SU-DHL-6 (cell line): ENCODE measurements around the gene AAR2.

Experiments used
- H2AFZ ChIP-seq: fragments of 200-600 bp; sonication (generic); 2 replicates; pipeline ENCODE4 v1.6.1; 2014; ENCODE audit warnings: low read depth, mild to moderate bottlenecking, moderate library complexity, mixed read lengths, antibody characterized with exemption, low read length; ENCODE audit not compliant: severe bottlenecking
- H3F3A ChIP-seq: fragments of 200-600 bp; shearing (Covaris generic); 2 replicates; pipeline ENCODE4 v1.6.0; 2016; ENCODE audit warnings: antibody characterized with exemption, mild to moderate bottlenecking; ENCODE audit not compliant: insufficient read depth
- H3K27ac ChIP-seq: fragments of 200-600 bp; sonication (generic); 2 replicates; pipeline ENCODE4 v1.5.1; 2016; ENCODE audit warnings: low read depth, mild to moderate bottlenecking, low read length, moderate library complexity, mixed read lengths
- H3K27me3 ChIP-seq: fragments of 200-600 bp; sonication (generic), shearing (Covaris generic); 2 replicates; pipeline ENCODE4 v1.6.0; 2014; ENCODE audit warnings: mild to moderate bottlenecking, low read length
- H3K36me3 ChIP-seq: fragments of 200-600 bp; sonication (generic); 2 replicates; pipeline ENCODE4 v1.6.1; 2014; ENCODE audit warnings: mild to moderate bottlenecking, low read length, mixed read lengths
- H3K4me2 ChIP-seq: fragments of 300-600, 200-600 bp; shearing (Covaris generic), sonication (generic); 2 replicates; pipeline ENCODE4 v1.6.0; 2014; ENCODE audit warnings: low read length, low read depth, mild to moderate bottlenecking; ENCODE audit not compliant: poor library complexity, severe bottlenecking
- H3K4me3 ChIP-seq: fragments of 200-600 bp; sonication (generic); 2 replicates; pipeline ENCODE4 v1.5.1; 2014; ENCODE audit warnings: antibody characterized with exemption, low read length, mild to moderate bottlenecking, mixed read lengths; ENCODE audit not compliant: insufficient read depth, poor library complexity, severe bottlenecking
- H3K79me2 ChIP-seq: fragments of 200-600 bp; sonication (generic); 2 replicates; pipeline ENCODE4 v1.6.1; 2014; ENCODE audit warnings: mild to moderate bottlenecking, low read length, moderate library complexity; ENCODE audit not compliant: insufficient read depth
- H3K9ac ChIP-seq: fragments of 200-600 bp; sonication (generic); 2 replicates; pipeline ENCODE4 v1.7.0; 2014; ENCODE audit warnings: mild to moderate bottlenecking, low read length
- H3K9me2 ChIP-seq: fragments of 200-600 bp; sonication (generic); replicated peaks from 2 replicates; pipeline ENCODE4 v1.6.1; 2014; ENCODE audit warnings: low read length; ENCODE audit not compliant: insufficient read depth
- H3K9me3 ChIP-seq: fragments of 200-600 bp; sonication (generic); 2 replicates; pipeline ENCODE4 v1.6.1; 2014; ENCODE audit warnings: low read length, mixed read lengths; ENCODE audit not compliant: insufficient read depth
- H4K20me1 ChIP-seq: fragments of 200-600 bp; sonication (generic); 2 replicates; pipeline ENCODE4 v1.6.1; 2014; ENCODE audit warnings: low read depth, mild to moderate bottlenecking, antibody characterized with exemption, low read length, moderate library complexity, mixed read lengths
- CTCF ChIP-seq: fragments of 200-600 bp; sonication (generic); IDR thresholded peaks from one replicate; pipeline ENCODE4 v1.5.1; 2017; ENCODE audit warnings: antibody characterized with exemption, mild to moderate bottlenecking, low read length, moderate library complexity; ENCODE audit not compliant: insufficient read depth, poor library complexity, severe bottlenecking
- EZH2phosphoT487 ChIP-seq: fragments of 200-600 bp; sonication (generic), shearing (Covaris generic); conservative IDR thresholded peaks from 2 replicates; pipeline ENCODE4 v1.6.1; 2018; ENCODE audit warnings: mild to moderate bottlenecking, antibody characterized with exemption, low read length, moderate library complexity, mixed read lengths

Gene AAR2

GRCh38 chr20:36206068-36206467, 30.2 kb upstream of the AAR2 start:
- no peaks in the 10 kb centered on the region for H3K9me2 ChIP-seq
- H3K36me3 ChIP-seq: no peaks in the 10 kb centered on the region
- no peaks in the 10 kb centered on the region for H3K79me2 ChIP-seq
- TF ChIP-seq EZH2phosphoT487 (no peak), CTCF (no peak)
- H3K4me3 ChIP-seq: no peak overlapping the region
- H3K27me3 ChIP-seq: no peaks in the 10 kb centered on the region
- H3F3A ChIP-seq: no peaks in the 10 kb centered on the region
- no peak overlapping the region for H2AFZ ChIP-seq
- no peaks in the 10 kb centered on the region for H4K20me1 ChIP-seq
- H3K9me3 ChIP-seq: no peaks in the 10 kb centered on the region
- H3K27ac ChIP-seq: no peak overlapping the region
- no peak overlapping the region for H3K4me2 ChIP-seq
- H3K9ac ChIP-seq: no peak overlapping the region

GRCh38 chr20:36206641-36207040, 29.6 kb upstream of the AAR2 start:
- H3K4me2 ChIP-seq: no peak overlapping the region
- no peaks in the 10 kb centered on the region for H3F3A ChIP-seq
- no peak overlapping the region for H3K4me3 ChIP-seq
- no peak overlapping the region for H3K9ac ChIP-seq
- no peaks in the 10 kb centered on the region for H3K9me3 ChIP-seq
- no peaks in the 10 kb centered on the region for H3K9me2 ChIP-seq
- H3K27me3 ChIP-seq: no peaks in the 10 kb centered on the region
- H3K36me3 ChIP-seq: no peaks in the 10 kb centered on the region
- H3K27ac ChIP-seq: no peak overlapping the region
- H3K79me2 ChIP-seq: no peaks in the 10 kb centered on the region
- TF ChIP-seq CTCF (no peak), EZH2phosphoT487 (no peak)
- no peaks in the 10 kb centered on the region for H4K20me1 ChIP-seq
- no peak overlapping the region for H2AFZ ChIP-seq

- H3K9me3 ChIP-seq: no peaks in the 10 kb centered on the region
- no peaks in the 10 kb centered on the region for H3K79me2 ChIP-seq
- no peaks in the 10 kb centered on the region for H3K9me2 ChIP-seq
- no peak overlapping the region for H3K27ac ChIP-seq
- no peak overlapping the region for H3K9ac ChIP-seq
- H3K27me3 ChIP-seq: no peaks in the 10 kb centered on the region
- no peaks in the 10 kb centered on the region for H3F3A ChIP-seq
- no peak overlapping the region for H2AFZ ChIP-seq
- TF ChIP-seq CTCF (no peak), EZH2phosphoT487 (no peak)
- H3K4me3 ChIP-seq: no peak overlapping the region
- no peaks in the 10 kb centered on the region for H4K20me1 ChIP-seq
- H3K4me2 ChIP-seq: no peak overlapping the region
- H3K36me3 ChIP-seq: no peaks in the 10 kb centered on the region
Measured at GRCh38 chr20:36207602-36208001, 28.7 kb upstream of the AAR2 start.

GRCh38 chr20:36208257-36208656, 28.0 kb upstream of the AAR2 start:
- no peak for TF ChIP-seq EZH2phosphoT487
- no peak for TF ChIP-seq CTCF
- no peak overlapping the region for H3K27ac ChIP-seq
- H3K4me3 ChIP-seq: no peak overlapping the region
- no peaks in the 10 kb centered on the region for H3K9me3 ChIP-seq
- no peaks in the 10 kb centered on the region for H3K79me2 ChIP-seq
- H3F3A ChIP-seq: no peaks in the 10 kb centered on the region
- no peaks in the 10 kb centered on the region for H3K36me3 ChIP-seq
- H3K9ac ChIP-seq: no peak overlapping the region
- H4K20me1 ChIP-seq: no peaks in the 10 kb centered on the region
- no peaks in the 10 kb centered on the region for H3K9me2 ChIP-seq
- H3K27me3 ChIP-seq: no peaks in the 10 kb centered on the region
- H2AFZ ChIP-seq: no peak overlapping the region
- no peak overlapping the region for H3K4me2 ChIP-seq
